ENCODE data around the gene FGF5. TPM values are rescaled to one million over a fixed set of nuclear protein-coding genes. Genes with fewer than 3 reads are reported as not detected.

FGF5 gene
- total RNA-seq, 1 experiment from 2014 or later: not detected

DNA sequence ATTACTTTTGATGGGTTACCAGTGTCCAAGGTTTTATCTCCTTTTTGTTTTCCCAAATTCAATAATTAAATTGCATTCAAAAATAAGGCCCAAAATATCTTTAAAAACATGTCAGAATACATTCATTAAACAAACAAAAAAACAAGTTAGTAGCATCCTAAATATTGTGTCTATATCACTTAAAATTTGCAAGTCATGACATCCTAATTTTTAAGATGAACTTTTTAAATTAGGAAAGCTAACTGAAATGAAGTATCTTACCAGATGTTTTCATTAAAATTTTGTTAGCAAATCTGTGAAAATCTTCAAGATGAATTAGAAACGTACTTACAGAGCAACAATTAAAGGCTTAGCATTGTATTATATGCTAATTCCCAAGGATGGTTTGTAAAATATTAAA lies 68.1 kb downstream of the FGF5 start:
- H3K4me2 ChIP-seq (ENCODE audit: low read length): no peak overlapping the region
- no peak for ATAC-seq
- no peaks in the 10 kb centered on the region for H4K20me1 ChIP-seq (ENCODE audit: insufficient read depth)
- no TSS peak for BruUV-seq (replicated peaks)
- no peak for DNase-seq (ENCODE audit: low read depth, low spot score)
- H3K9me2 ChIP-seq (ENCODE audit: insufficient read depth): no peaks in the 10 kb centered on the region
- H3K27ac ChIP-seq (ENCODE audit: low read depth, low read length): no peak overlapping the region
- ChIA-PET CTCF (no interaction called here), POLR2A (no interaction called here), RAD21 (ENCODE audit: low non-redundant PET in 1 of 2, low total read pairs in 2 of 2, uncharacterized antibody in 2 of 2, unreplicated experiment in 2 of 2) (no interaction called here)
- intact Hi-C loops (cut with micrococcal nuclease): no loop called here
- TF ChIP-seq ZNF274 (IDR thresholded peaks at IDR 0.05; ENCODE audit: low read depth, low read length) (no peak), CEBPB (IDR thresholded peaks at IDR 0.05; ENCODE audit: low read depth) (no peak), ELF1 (IDR thresholded peaks at IDR 0.05; ENCODE audit: borderline replicate concordance, low read depth) (no peak), POLR2A (IDR thresholded peaks at IDR 0.05; ENCODE audit: borderline replicate concordance, extremely low read depth, insufficient read depth, insufficient read length) (no peak), SRF (IDR thresholded peaks at IDR 0.05; ENCODE audit: low read depth) (no peak), SIN3A (IDR thresholded peaks at IDR 0.05; ENCODE audit: low read depth) (no peak), SP1 (IDR thresholded peaks at IDR 0.05; ENCODE audit: low read depth) (no peak), EZH2 (IDR thresholded peaks at IDR 0.05) (no peak), ZBTB33 (IDR thresholded peaks at IDR 0.05; ENCODE audit: extremely low read depth, insufficient replicate concordance, low read length) (no peak), FOSL1 (IDR thresholded peaks at IDR 0.05; ENCODE audit: low read depth) (no peak)
- TF ChIP-seq, protein P1, sequence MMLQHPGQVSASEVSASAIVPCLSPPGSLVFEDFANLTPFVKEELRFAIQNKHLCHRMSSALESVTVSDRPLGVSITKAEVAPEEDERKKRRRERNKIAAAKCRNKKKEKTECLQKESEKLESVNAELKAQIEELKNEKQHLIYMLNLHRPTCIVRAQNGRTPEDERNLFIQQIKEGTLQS (IDR thresholded peaks at IDR 0.05): no peak
- TF ChIP-seq, protein P2, sequence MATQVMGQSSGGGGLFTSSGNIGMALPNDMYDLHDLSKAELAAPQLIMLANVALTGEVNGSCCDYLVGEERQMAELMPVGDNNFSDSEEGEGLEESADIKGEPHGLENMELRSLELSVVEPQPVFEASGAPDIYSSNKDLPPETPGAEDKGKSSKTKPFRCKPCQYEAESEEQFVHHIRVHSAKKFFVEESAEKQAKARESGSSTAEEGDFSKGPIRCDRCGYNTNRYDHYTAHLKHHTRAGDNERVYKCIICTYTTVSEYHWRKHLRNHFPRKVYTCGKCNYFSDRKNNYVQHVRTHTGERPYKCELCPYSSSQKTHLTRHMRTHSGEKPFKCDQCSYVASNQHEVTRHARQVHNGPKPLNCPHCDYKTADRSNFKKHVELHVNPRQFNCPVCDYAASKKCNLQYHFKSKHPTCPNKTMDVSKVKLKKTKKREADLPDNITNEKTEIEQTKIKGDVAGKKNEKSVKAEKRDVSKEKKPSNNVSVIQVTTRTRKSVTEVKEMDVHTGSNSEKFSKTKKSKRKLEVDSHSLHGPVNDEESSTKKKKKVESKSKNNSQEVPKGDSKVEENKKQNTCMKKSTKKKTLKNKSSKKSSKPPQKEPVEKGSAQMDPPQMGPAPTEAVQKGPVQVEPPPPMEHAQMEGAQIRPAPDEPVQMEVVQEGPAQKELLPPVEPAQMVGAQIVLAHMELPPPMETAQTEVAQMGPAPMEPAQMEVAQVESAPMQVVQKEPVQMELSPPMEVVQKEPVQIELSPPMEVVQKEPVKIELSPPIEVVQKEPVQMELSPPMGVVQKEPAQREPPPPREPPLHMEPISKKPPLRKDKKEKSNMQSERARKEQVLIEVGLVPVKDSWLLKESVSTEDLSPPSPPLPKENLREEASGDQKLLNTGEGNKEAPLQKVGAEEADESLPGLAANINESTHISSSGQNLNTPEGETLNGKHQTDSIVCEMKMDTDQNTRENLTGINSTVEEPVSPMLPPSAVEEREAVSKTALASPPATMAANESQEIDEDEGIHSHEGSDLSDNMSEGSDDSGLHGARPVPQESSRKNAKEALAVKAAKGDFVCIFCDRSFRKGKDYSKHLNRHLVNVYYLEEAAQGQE (IDR thresholded peaks at IDR 0.05; ENCODE audit: low read depth): no peak
- TF ChIP-seq, protein P3, sequence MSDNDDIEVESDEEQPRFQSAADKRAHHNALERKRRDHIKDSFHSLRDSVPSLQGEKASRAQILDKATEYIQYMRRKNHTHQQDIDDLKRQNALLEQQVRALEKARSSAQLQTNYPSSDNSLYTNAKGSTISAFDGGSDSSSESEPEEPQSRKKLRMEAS (IDR thresholded peaks at IDR 0.05): no peak
- H2AFZ ChIP-seq (ENCODE audit: low read depth, low read length, poor library complexity, severe bottlenecking): peak overlapping the region; percentile 55
- H3K36me3 ChIP-seq (ENCODE audit: control insufficient read depth in 1 of 2, insufficient read depth in 2 of 2, low read length in 2 of 2): no peaks in the 10 kb centered on the region
- no peaks in the 10 kb centered on the region for H3K79me2 ChIP-seq (ENCODE audit: insufficient read depth, low read length)
- no peak overlapping the region for H3K9ac ChIP-seq (ENCODE audit: low read length)
- H3K27me3 ChIP-seq (ENCODE audit: insufficient read depth, low read length): peaks cover 53% of the 10 kb centered on the region
- H3K4me3 ChIP-seq (replicated peaks in 1 of 2; ENCODE audit: low read depth in 1 of 2, low read length in 2 of 2): no peak overlapping the region
- no peaks in the 10 kb centered on the region for H3K9me3 ChIP-seq (ENCODE audit: control insufficient read depth in 1 of 2, insufficient read depth in 1 of 2, low read depth in 1 of 2, low read length in 2 of 2)
- peaks cover 0 to 14% of the 10 kb centered on the region in 2 experiments; a peak in 1 of 4 replicates for H3K4me1 ChIP-seq (ENCODE audit: control insufficient read depth in 1 of 2, insufficient read depth in 2 of 2, low read length in 2 of 2)
